Measurements from ENCODE around the gene NTN1. TPM values are rescaled to one million over a fixed set of nuclear protein-coding genes. Genes with fewer than 3 reads are reported as not detected.

The NTN1 gene
- total and polyA plus RNA-seq, 2 of the 4 experiments (the other 2 are of a cell fraction), result under 0.01 to 0.07 TPM

- no peak overlapping the region for H2AFZ ChIP-seq (replicated peaks; ENCODE audit: low read length, poor library complexity)
- H4K5ac ChIP-seq (ENCODE audit: low read depth, low read length), result no peak overlapping the region
- in situ Hi-C loops (cut with MboI; ENCODE audit: low sequenced_read_pairs) (no loop called here), dilution Hi-C loops (cut with HindIII; ENCODE audit: low sequenced_read_pairs, unreplicated experiment) (no loop called here), intact Hi-C loops (cut with micrococcal nuclease) (no loop called here)
- no peak overlapping the region for H2BK20ac ChIP-seq (ENCODE audit: low read depth, low read length)
- no peak overlapping the region for H3K9ac ChIP-seq (ENCODE audit: low read depth, low read length)
- H2AK9ac ChIP-seq (replicated peaks; ENCODE audit: low read depth, low read length, poor library complexity), result no peak overlapping the region
- H3K14ac ChIP-seq (replicated peaks; ENCODE audit: low read depth, low read length), result no peak overlapping the region
- H3K9me1 ChIP-seq (ENCODE audit: insufficient read depth, low read length), result no peaks in the 10 kb centered on the region
- no peaks in the 10 kb centered on the region; the same call in 1 of the 2 replicates for H3K9me3 ChIP-seq (ENCODE audit: control insufficient read depth, insufficient read depth, low read length)
- TF ChIP-seq FOS (IDR thresholded peaks at IDR 0.05; ENCODE audit: low read depth, low read length) (no peak), CEBPB (IDR thresholded peaks at IDR 0.05; ENCODE audit: low read depth, low read length) (no peak), USF2 (IDR thresholded peaks at IDR 0.05; ENCODE audit: low read depth, low read length) (no peak), NFE2L2 (IDR thresholded peaks at IDR 0.05; ENCODE audit: low read depth, low read length) (no peak), CTCF (conservative IDR thresholded peaks at IDR 0.05; ENCODE audit: low read depth, low read length) (no peak), ELK1 (IDR thresholded peaks at IDR 0.05; ENCODE audit: borderline replicate concordance, low read depth, low read length) (no peak), CHD1 (IDR thresholded peaks at IDR 0.05; ENCODE audit: low read depth, low read length) (no peak), MAZ (IDR thresholded peaks at IDR 0.05; ENCODE audit: borderline replicate concordance, low read depth, low read length) (no peak), RFX5 (IDR thresholded peaks at IDR 0.05; ENCODE audit: low read depth, low read length) (no peak), SMC3 (IDR thresholded peaks at IDR 0.05; ENCODE audit: low read depth, low read length) (no peak), RCOR1 (IDR thresholded peaks at IDR 0.05; ENCODE audit: insufficient replicate concordance, low read length) (no peak), POLR2A (IDR thresholded peaks at IDR 0.05; ENCODE audit: low read depth, low read length) (no peak), RAD21 (IDR thresholded peaks at IDR 0.05; ENCODE audit: low read length) (no peak), MXI1 (IDR thresholded peaks at IDR 0.05; ENCODE audit: borderline replicate concordance, low read depth, low read length) (no peak), BHLHE40 (IDR thresholded peaks at IDR 0.05; ENCODE audit: low read depth, low read length) (no peak)
- H3K4me3 ChIP-seq (ENCODE audit: insufficient read depth, low read depth, low read length), result no peak overlapping the region
- no peak overlapping the region for H4K91ac ChIP-seq (ENCODE audit: insufficient read depth, low read depth, low read length)
- DNase-seq, result no peak
- H3K23ac ChIP-seq (ENCODE audit: low read depth, low read length), result no peak overlapping the region
- BruUV-seq (replicated peaks), result no TSS peak
- H2BK120ac ChIP-seq (ENCODE audit: low read depth, low read length), result no peak overlapping the region
- CTCF ChIA-PET, result no interaction called here
- no peak overlapping the region for H2BK15ac ChIP-seq (ENCODE audit: low read depth, low read length)
- H3K79me1 ChIP-seq (ENCODE audit: low read depth in 1 of 2, low read length in 2 of 2), result no peaks in the 10 kb centered on the region
- POLR2A ChIA-PET (ENCODE audit: unreplicated experiment), result no interaction called here
- H4K20me1 ChIP-seq (ENCODE audit: insufficient read depth, low read length), result no peaks in the 10 kb centered on the region
- no peaks in the 10 kb centered on the region for H3K36me3 ChIP-seq (ENCODE audit: control insufficient read depth, insufficient read depth, low read length)
- no peak overlapping the region for H2BK5ac ChIP-seq (ENCODE audit: low read depth, low read length, poor library complexity, severe bottlenecking)
- no peak overlapping the region for H3K18ac ChIP-seq (ENCODE audit: low read depth, low read length)
- no peak for ATAC-seq (ENCODE audit: low read depth)
- no peaks in the 10 kb centered on the region for H3K4me1 ChIP-seq (ENCODE audit: control insufficient read depth, insufficient read depth, low read length)
- H3K27ac ChIP-seq (ENCODE audit: insufficient read depth, low read length), result no peak overlapping the region
- no peaks in the 10 kb centered on the region; the same call in 1 of the 2 replicates for H3K27me3 ChIP-seq (ENCODE audit: control insufficient read depth, insufficient read depth, low read length)
- H3K4me2 ChIP-seq (ENCODE audit: low read depth, low read length), result no peak overlapping the region
- no peak overlapping the region for H3K4ac ChIP-seq (ENCODE audit: low read depth, low read length)
- H3K56ac ChIP-seq (ENCODE audit: extremely low read depth, insufficient read depth, low read length), result no peak overlapping the region
- 46% methylated on average over 8 of the region's 17 CpGs; no CpG with 5 or more reads in 1 of the 2 experiments for WGBS, 2 experiments (ENCODE audit: extremely low coverage in 2 of 2, insufficient read length in 1 of 2)
- H2AK5ac ChIP-seq (ENCODE audit: low read depth, low read length), result no peak overlapping the region
- no peak overlapping the region for H4K8ac ChIP-seq (ENCODE audit: low read depth in 2 of 2, low read length in 2 of 2)
Measured at GRCh38 chr17:9138161-9138717, 116.9 kb downstream of the NTN1 start.
